Measurements from ENCODE around the gene OSTN.

DNA sequence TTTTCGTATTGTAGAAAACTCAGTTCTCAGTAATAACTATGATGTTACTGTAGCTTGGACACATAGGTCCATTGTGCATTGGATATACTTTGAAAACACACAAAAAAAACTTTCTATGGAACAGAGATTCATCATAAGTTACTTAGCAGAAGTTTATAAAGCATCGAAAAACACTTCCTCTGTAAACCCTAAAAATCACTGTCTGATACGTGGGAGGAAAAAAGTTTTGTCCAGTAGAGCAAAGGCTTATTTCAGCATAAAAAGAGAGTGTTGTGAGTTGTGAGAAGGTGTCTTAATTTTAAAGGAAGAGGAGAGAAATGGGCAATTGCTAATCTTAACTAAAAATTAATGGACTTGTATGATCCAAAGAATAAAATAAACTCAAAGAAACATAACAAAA lies 64.8 kb downstream of the OSTN start:
- TF ChIP-seq POLR2A (IDR thresholded peaks at IDR 0.05) = no peak
- TF ChIP-seq, protein P1, sequence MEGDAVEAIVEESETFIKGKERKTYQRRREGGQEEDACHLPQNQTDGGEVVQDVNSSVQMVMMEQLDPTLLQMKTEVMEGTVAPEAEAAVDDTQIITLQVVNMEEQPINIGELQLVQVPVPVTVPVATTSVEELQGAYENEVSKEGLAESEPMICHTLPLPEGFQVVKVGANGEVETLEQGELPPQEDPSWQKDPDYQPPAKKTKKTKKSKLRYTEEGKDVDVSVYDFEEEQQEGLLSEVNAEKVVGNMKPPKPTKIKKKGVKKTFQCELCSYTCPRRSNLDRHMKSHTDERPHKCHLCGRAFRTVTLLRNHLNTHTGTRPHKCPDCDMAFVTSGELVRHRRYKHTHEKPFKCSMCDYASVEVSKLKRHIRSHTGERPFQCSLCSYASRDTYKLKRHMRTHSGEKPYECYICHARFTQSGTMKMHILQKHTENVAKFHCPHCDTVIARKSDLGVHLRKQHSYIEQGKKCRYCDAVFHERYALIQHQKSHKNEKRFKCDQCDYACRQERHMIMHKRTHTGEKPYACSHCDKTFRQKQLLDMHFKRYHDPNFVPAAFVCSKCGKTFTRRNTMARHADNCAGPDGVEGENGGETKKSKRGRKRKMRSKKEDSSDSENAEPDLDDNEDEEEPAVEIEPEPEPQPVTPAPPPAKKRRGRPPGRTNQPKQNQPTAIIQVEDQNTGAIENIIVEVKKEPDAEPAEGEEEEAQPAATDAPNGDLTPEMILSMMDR (IDR thresholded peaks at IDR 0.05) = no peak
